ENCODE data around the gene CALB2.

Gene CALB2

DNA sequence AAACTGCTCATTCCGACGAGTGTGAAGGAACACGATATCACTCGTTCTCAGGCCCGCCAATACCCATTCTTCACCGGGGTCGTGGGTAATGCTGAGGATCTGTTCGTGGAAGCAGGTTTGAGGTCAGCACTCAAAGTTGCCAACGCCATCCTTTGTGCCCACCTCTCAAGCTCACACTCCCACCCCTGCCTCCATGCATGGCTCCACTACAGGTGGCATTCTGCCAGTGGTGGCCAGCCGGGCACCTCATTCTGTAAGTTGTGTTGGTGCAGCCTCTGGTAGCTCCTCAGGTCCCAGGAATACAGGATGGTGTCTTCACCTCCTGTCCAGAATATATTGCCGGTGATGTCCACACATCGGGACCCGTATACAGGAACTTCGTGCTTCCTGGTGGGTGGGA is 72.7 kb downstream of the CALB2 start:
- no peak for TF ChIP-seq ZNF274 (IDR thresholded peaks at IDR 0.05; ENCODE audit: low read depth, low read length)
- H3K4me3 ChIP-seq (ENCODE audit: low read length), result no peak overlapping the region

DNA sequence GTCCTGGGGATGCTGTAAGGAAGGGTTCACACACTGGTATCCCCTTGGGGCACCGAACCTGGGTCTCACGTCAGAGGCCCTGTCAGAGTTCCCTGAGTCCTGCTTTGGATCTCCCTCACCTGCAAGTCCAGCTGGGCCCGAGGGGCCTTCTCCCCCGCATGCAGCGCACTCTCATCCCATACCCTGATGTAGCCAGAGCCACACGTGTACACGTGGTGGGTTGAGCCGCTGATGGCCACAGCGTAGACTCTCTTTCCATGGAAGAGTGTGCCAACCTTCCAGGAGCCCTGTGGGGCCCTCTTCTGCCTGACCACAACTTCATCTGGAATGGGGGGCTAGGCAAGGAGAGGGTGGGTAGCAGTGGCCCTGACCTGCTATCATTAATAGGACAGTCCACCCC is 73.5 kb downstream of the CALB2 start:
- no peak for TF ChIP-seq ZNF274 (IDR thresholded peaks at IDR 0.05; ENCODE audit: low read depth, low read length)
- no peak overlapping the region for H3K4me3 ChIP-seq (ENCODE audit: low read length)

DNA sequence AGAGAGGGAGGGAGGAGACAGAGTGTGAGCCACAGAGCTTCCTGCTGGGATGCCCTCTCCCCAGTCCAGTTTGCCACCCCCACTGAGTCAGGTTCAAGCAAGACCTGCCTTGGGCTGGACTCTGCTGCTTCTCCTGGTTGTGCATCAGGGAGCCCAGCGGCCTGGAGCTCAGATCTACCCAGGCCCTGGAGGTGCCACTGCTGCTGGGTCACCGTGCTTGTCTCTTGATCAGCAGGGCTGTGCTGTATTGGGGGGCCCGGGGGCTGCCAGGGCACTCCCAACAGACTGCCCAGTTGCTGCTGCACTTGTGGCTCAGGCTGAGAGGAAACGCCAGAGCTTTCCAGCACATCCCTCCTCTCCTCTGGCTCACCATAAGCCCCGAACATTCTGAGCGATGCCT is 74.4 kb downstream of the CALB2 start:
- no peak for TF ChIP-seq ZNF274 (IDR thresholded peaks at IDR 0.05; ENCODE audit: low read depth, low read length)
- no peak overlapping the region for H3K4me3 ChIP-seq (ENCODE audit: low read length)

GRCh38 chr16:71436473-71436872 is 78.0 kb downstream of the CALB2 start:
- no peak overlapping the region for H3K4me3 ChIP-seq (ENCODE audit: low read length)
- TF ChIP-seq ZNF274 (IDR thresholded peaks at IDR 0.05; ENCODE audit: low read depth, low read length), result no peak

GRCh38 chr16:71439523-71439922 is 81.0 kb downstream of the CALB2 start:
- H3K4me3 ChIP-seq (ENCODE audit: low read length), result no peak overlapping the region
- TF ChIP-seq ZNF274 (IDR thresholded peaks at IDR 0.05; ENCODE audit: low read depth, low read length), result no peak

Data from GM08714 (cell line).